Endodermal cell (in vitro differentiated cells): ENCODE measurements around the gene FRMD3. TPM values are rescaled to one million over a fixed set of nuclear protein-coding genes. Genes with fewer than 3 reads are reported as not detected.

Source experiments
- DNase-seq: peaks from one replicate; pipeline ENCODE4 v3.0.0-alpha.2; 2017
- H3K27ac ChIP-seq: 2 replicates; pipeline ENCODE4 v1.5.1; 2013; ENCODE audit warnings: mild to moderate bottlenecking, low read depth, low read length, moderate library complexity
- H3K27me3 ChIP-seq: 2 replicates; pipeline ENCODE4 v1.6.1; 2013; ENCODE audit warnings: mild to moderate bottlenecking, low read length, moderate library complexity; ENCODE audit not compliant: insufficient read depth, control insufficient read depth, poor library complexity, severe bottlenecking
- H3K36me3 ChIP-seq: 2 replicates; pipeline ENCODE4 v1.7.0; 2013; ENCODE audit warnings: mild to moderate bottlenecking, low read length, moderate library complexity; ENCODE audit not compliant: control insufficient read depth, insufficient read depth
- H3K4me1 ChIP-seq: one replicate; pipeline ENCODE4 v1.7.0; 2013; ENCODE audit warnings: low read length; ENCODE audit not compliant: control insufficient read depth, insufficient read depth
- H3K4me3 ChIP-seq: 2 replicates; pipeline ENCODE4 v1.5.1; 2013; ENCODE audit warnings: mild to moderate bottlenecking, low read length, moderate library complexity
- H3K9ac ChIP-seq: 2 replicates; pipeline ENCODE4 v1.6.1; 2013; ENCODE audit warnings: mild to moderate bottlenecking, low read length, moderate library complexity; ENCODE audit not compliant: poor library complexity, severe bottlenecking; ENCODE audit errors: extremely low read depth
- H3K9me3 ChIP-seq: 2 replicates; pipeline ENCODE4 v1.6.1; 2013; ENCODE audit warnings: mild to moderate bottlenecking, low read length, moderate library complexity; ENCODE audit not compliant: control insufficient read depth
- H3K27ac Mint-ChIP-seq: 2 replicates; pipeline ENCODE4 v1.8.0; 2020; ENCODE audit warnings: mixed read lengths
- H3K27me3 Mint-ChIP-seq: 2 replicates; pipeline ENCODE4 v1.8.0; 2021; ENCODE audit warnings: mild to moderate bottlenecking, mixed read lengths; ENCODE audit not compliant: insufficient read depth
- H3K36me3 Mint-ChIP-seq: 2 replicates; pipeline ENCODE4 v1.8.0; 2020; ENCODE audit warnings: low read depth, mixed read lengths
- H3K4me1 Mint-ChIP-seq: 2 replicates; pipeline ENCODE4 v1.8.0; 2020; ENCODE audit warnings: mixed read lengths
- H3K4me3 Mint-ChIP-seq: 2 replicates; pipeline ENCODE4 v1.8.0; 2020; ENCODE audit warnings: mild to moderate bottlenecking, moderate library complexity, mixed read lengths
- H3K9me3 Mint-ChIP-seq: 2 replicates; pipeline ENCODE4 v1.8.0; 2020; ENCODE audit warnings: mild to moderate bottlenecking, mixed read lengths
- WGBS, 2 experiments: methylation state at CpG; one replicate each; pipeline versions ENCODE4 v1.1.5 to v1.1.7; 2013; ENCODE audit warnings: missing lambda C conversion rate in 2 of 2, mixed read lengths in 1 of 2; ENCODE audit not compliant: insufficient coverage in 1 of 2, insufficient read length in 1 of 2; 5-methylcytosine and 5-hydroxymethylcytosine counted together
- total RNA-seq, 2 donors: library from RNA; stranded (reverse); fragmentation: NEBNext Ultra II Directional in 1 of 2; extraction: Animal tissue kit (Norgen Biotek cat#: 25700) in 1 of 2; gene quantifications; 2 replicates in 1 of 2; 3 replicates in 1 of 2; pipeline ENCODE4 v1.2.1, GENCODE V29; 2021
- TF ChIP-seq, protein P1 (sequence below): fragments of 200-600 bp; sonication (generic); conservative IDR thresholded peaks from 2 replicates; pipeline ENCODE4 v1.5.0; 2021; ENCODE audit warnings: antibody characterized with exemption, mild to moderate bottlenecking

FRMD3 gene
- total RNA-seq, 2 donors from 2014 or later, result 0.13 to 0.35 TPM

DNA sequence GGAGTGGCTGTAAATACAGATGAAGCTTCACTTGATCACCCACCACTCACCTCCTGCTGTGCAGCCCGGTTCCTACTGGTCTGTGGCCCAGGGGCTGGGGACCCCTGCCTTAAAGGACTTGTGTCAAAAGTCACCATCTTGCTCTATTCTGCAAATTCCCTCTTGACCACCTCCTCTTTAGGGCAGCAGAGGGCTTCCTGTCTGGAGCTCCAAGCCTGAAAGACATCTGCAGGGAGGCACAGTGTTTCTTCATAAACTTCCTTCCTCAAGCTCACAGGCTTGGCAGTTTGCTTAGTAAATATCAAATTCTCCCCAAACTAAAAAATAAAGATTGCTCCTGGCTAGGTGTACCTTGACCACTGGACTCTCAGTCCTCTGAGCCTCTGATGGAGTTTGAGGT is 104.4 kb downstream of the FRMD3 start:
- 79% methylated on average over 1 of the region's 1 CpG; no CpG with 5 or more reads in 1 of the 2 experiments for WGBS, 2 experiments
- no peak overlapping the region for H3K4me3 ChIP-seq
- Mint-ChIP-seq H3K36me3 (no peaks in the 10 kb centered on the region), H3K27me3 (no peaks in the 10 kb centered on the region), H3K4me3 (no peak overlapping the region), H3K4me1 (peaks cover 3% of the 10 kb centered on the region), H3K27ac (no peak overlapping the region), H3K9me3 (no peaks in the 10 kb centered on the region)
- no peaks in the 10 kb centered on the region for H3K36me3 ChIP-seq
- no peaks in the 10 kb centered on the region for H3K9me3 ChIP-seq
- no peaks in the 10 kb centered on the region for H3K27me3 ChIP-seq
- TF ChIP-seq, protein P1, sequence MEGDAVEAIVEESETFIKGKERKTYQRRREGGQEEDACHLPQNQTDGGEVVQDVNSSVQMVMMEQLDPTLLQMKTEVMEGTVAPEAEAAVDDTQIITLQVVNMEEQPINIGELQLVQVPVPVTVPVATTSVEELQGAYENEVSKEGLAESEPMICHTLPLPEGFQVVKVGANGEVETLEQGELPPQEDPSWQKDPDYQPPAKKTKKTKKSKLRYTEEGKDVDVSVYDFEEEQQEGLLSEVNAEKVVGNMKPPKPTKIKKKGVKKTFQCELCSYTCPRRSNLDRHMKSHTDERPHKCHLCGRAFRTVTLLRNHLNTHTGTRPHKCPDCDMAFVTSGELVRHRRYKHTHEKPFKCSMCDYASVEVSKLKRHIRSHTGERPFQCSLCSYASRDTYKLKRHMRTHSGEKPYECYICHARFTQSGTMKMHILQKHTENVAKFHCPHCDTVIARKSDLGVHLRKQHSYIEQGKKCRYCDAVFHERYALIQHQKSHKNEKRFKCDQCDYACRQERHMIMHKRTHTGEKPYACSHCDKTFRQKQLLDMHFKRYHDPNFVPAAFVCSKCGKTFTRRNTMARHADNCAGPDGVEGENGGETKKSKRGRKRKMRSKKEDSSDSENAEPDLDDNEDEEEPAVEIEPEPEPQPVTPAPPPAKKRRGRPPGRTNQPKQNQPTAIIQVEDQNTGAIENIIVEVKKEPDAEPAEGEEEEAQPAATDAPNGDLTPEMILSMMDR, result no peak
- no peak overlapping the region for H3K9ac ChIP-seq
- no peaks in the 10 kb centered on the region for H3K4me1 ChIP-seq
- H3K27ac ChIP-seq, result no peak overlapping the region
- no peak for DNase-seq

DNA sequence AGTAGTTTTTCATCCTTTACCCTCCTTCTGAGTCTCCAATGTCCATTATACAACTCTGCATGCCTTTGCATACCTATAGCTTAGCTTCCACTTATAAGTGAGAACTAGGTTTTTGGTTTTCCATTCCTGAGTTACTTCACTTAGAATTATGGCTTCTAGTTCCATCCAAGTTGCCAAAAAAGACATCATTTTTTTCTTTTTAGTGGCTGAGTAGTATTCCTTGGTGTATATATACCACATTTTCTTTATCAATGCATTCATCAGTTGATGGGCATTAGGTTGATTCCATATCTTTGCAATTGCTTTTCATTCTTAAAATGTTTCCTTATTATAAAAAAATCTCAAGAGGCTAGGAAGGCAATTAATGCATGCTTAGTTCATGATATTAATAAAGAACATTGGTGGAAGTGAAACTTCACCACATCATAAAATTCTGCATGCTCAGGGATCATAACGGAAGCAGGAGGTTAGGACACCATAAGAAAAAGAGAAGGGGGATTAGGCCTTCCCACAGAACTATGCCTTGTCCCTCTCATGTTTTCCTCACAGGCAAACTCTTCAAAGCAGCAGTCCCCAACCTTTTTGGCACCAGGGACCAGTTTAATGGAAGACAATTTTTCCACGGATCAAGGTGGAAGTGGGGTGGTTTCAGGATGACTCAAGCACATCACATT is 105.2 kb downstream of the FRMD3 start:
- no peak overlapping the region for H3K27ac Mint-ChIP-seq
- H3K9me3 Mint-ChIP-seq, result no peaks in the 10 kb centered on the region
- no peak overlapping the region for H3K4me3 ChIP-seq
- TF ChIP-seq, protein P1, result no peak
- no peak overlapping the region for H3K4me3 Mint-ChIP-seq
- DNase-seq, result no peak
- no peaks in the 10 kb centered on the region for H3K36me3 ChIP-seq
- WGBS, 2 experiments, result 84% methylated on average over 2 of the region's 2 CpGs; no CpG with 5 or more reads in 1 of the 2 experiments
- no peak overlapping the region for H3K9ac ChIP-seq
- H3K4me1 Mint-ChIP-seq, result peaks cover 3% of the 10 kb centered on the region
- no peaks in the 10 kb centered on the region for H3K27me3 ChIP-seq
- H3K9me3 ChIP-seq, result no peaks in the 10 kb centered on the region
- H3K27me3 Mint-ChIP-seq, result no peaks in the 10 kb centered on the region
- H3K36me3 Mint-ChIP-seq, result no peaks in the 10 kb centered on the region
- no peak overlapping the region for H3K27ac ChIP-seq
- no peaks in the 10 kb centered on the region for H3K4me1 ChIP-seq

DNA sequence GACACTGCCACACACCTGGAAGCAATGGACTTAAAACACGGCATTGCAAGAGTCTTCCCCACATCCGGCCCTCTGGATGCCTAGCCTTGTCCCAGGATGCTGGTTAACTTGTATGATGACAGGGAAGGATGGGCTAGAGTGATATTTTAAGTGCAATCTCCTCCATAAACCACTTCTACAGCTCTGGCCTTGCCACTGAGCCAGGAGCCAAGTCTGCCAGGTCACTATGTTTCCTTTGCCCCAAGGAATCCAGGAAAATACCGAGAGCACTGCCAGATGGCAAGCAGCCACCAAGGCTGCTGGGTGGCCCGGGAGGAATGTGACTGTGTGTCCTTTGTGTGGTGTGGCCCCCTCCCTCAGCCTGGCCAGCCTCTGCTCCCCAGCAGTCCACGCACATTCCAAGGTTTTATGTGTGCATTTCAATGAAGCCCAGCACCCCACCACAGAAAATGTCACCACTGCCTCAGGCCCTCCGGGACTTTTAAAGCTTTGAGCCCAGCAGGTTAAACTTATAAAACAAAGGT is 106.0 kb downstream of the FRMD3 start:
- H3K27me3 ChIP-seq, result no peaks in the 10 kb centered on the region
- Mint-ChIP-seq H3K36me3 (no peaks in the 10 kb centered on the region), H3K4me1 (peaks cover 3% of the 10 kb centered on the region), H3K4me3 (no peak overlapping the region), H3K27ac (no peak overlapping the region), H3K27me3 (no peaks in the 10 kb centered on the region), H3K9me3 (no peaks in the 10 kb centered on the region)
- peak overlapping the region; percentile 12 for H3K27ac ChIP-seq
- no peaks in the 10 kb centered on the region for H3K4me1 ChIP-seq
- H3K9me3 ChIP-seq, result no peaks in the 10 kb centered on the region
- no peak overlapping the region for H3K4me3 ChIP-seq
- no peak overlapping the region for H3K9ac ChIP-seq
- WGBS, 2 experiments, result 71 to 80% methylated on average over 1 to 6 of the region's 6 CpGs
- H3K36me3 ChIP-seq, result no peaks in the 10 kb centered on the region
- TF ChIP-seq, protein P1, result no peak
- peak; percentile 69 for DNase-seq
